Neuron (in vitro differentiated cells): ENCODE measurements around the gene ENPP6.

ENCODE experiments used
- H2AFZ ChIP-seq: one replicate; pipeline ENCODE4 v1.6.1; 2013; ENCODE audit warnings: low read depth, mild to moderate bottlenecking, inconsistent platforms, low read length, moderate library complexity
- H3K27me3 ChIP-seq: one replicate; pipeline ENCODE4 v1.6.1; 2013; ENCODE audit warnings: low read length; ENCODE audit not compliant: insufficient read depth
- H3K36me3 ChIP-seq: one replicate; pipeline ENCODE4 v1.6.1; 2013; ENCODE audit warnings: low read length; ENCODE audit not compliant: insufficient read depth
- H3K4me1 ChIP-seq: one replicate; pipeline ENCODE4 v1.6.1; 2013; ENCODE audit warnings: low read length; ENCODE audit not compliant: insufficient read depth
- H3K4me3 ChIP-seq: 2 replicates; pipeline ENCODE4 v1.5.1; 2013; ENCODE audit warnings: mild to moderate bottlenecking, low read length, moderate library complexity
- H3K9me3 ChIP-seq: one replicate; pipeline ENCODE4 v1.6.1; 2013; ENCODE audit warnings: low read length

The ENPP6 gene

DNA sequence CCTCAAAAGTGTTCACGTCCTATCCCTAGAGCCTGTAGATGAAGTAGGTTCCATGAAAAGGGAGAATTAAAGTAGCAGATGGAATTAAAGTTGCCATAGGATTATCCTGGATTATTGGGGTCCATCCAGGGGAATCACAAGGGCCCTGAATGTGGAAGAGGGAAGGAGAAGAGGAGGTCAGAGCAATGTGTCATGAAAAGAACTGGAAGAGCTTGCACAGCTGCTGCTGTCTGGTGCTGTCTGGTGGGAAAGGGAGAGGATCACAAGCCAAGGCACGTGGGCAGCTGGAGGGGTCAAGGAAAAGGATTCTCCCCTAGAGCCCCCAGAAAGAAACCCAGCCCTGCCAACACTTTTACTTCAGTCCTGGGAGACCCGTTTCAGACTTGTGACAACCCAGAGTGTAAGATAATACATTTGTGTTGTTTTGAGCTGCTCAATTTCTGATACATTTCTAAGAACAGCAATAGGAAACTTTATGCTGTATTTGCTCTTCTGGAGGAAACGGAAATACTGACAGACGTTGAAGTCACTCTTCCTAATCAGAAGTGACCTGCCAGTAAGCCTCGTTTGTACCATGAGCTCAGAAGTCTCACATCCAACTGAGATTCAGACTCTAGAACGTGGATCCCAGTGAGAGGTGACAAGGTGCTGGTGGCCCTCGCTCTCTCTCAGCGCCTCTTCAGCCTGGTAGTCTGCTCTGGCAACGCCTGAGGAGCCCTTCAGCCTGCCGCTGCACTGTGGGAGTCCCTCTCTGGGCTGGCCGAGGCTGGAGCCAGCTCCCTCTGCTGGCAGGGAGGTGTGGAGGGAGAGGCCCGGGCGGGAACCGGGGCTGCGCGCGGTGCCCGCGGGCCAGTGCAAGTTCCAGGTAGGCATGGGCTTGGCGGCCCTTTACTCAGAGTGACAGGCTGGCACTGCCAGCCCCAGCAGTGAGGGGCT is 34.7 kb upstream of the ENPP6 start:
- Histone ChIP-seq H3K9me3 (no peaks in the 10 kb centered on the region), H3K4me1 (peaks cover 4% of the 10 kb centered on the region), H3K36me3 (no peaks in the 10 kb centered on the region), H3K27me3 (no peaks in the 10 kb centered on the region), H3K4me3 (no peak overlapping the region), H2AFZ (no peak overlapping the region)

DNA sequence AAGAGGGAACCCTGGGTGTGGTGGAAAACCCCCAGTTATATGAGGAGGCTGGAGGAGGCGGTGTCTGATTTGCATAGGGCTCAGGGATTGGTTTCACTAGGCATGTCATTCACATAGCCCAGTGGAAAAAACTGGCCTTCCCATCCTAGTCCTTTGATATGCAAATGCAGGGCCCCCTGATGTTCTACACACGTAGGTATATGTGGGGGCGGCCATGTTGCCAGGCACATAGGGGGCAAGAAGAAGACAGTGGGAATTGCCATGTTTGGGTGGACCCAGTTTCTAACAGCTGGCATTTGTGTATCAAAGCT is 34.0 kb upstream of the ENPP6 start:
- Histone ChIP-seq H3K9me3 (no peaks in the 10 kb centered on the region), H3K4me1 (peaks cover 4% of the 10 kb centered on the region), H3K36me3 (no peaks in the 10 kb centered on the region), H2AFZ (no peak overlapping the region), H3K27me3 (no peaks in the 10 kb centered on the region), H3K4me3 (no peak overlapping the region)

DNA sequence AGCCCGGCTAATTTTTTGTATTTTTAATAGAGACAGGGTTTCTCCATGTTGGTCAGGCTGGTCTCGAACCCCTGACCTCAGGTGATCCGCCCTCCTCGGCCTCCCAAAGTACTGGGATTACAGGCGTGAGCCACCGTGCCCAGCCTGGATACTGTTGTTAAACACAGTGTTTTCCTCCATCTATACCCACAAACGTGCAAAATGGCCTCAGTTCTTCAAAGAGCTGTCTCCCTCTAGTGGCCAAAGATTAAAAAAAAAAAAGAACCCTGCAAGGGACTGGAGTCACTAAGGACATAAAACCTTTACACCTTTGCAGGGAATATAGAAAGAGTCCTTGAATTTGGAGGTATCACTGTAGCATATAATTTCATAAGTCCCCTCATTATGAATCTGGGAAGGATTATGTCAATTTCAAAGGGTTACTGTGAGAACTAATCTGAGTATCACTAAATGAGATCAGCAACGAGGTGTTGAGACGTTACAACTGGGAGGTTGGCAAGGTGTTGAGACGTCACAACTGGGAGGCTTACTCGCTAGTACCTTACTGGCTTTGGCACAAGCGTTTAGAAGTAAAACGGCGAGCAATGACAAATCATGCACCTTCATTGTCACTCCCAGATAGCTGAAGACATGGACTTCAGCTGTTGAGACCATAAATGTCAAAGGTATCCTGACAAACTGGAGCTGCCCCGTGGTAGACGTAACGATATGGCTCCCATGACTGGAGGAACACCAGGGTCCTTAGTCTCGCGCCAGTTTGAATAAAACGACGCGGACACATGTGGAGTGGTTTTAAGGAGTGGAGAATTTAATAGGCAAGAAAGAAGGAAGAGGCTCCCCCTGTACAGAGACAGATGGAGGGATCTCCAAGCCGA is 33.4 kb upstream of the ENPP6 start:
- Histone ChIP-seq H3K4me3 (no peak overlapping the region), H2AFZ (no peak overlapping the region), H3K27me3 (no peaks in the 10 kb centered on the region), H3K36me3 (no peaks in the 10 kb centered on the region), H3K4me1 (peaks cover 4% of the 10 kb centered on the region), H3K9me3 (no peaks in the 10 kb centered on the region)

DNA sequence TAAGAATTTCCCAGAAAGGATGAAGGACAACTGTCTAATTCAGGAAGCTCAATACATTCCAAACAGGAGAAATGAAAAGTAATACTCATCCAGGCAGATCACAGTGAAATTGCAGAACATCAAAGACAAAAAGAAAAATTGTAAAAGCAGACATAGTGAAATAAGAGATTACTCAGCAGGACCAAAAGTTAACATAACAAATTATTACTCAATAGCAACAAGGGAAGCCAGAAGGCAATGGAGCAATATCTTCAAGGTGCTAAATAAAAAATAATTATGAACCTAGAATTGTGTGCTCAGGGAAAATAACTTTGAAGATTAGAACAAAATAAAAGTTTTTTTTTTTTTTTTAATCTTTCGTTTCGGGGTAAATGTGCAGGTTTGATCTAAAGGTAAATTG is 30.5 kb upstream of the ENPP6 start:
- H3K27me3 ChIP-seq = no peaks in the 10 kb centered on the region
- H3K4me3 ChIP-seq = no peak overlapping the region
- H2AFZ ChIP-seq = no peak overlapping the region
- H3K4me1 ChIP-seq = no peaks in the 10 kb centered on the region
- H3K36me3 ChIP-seq = no peaks in the 10 kb centered on the region
- H3K9me3 ChIP-seq = no peaks in the 10 kb centered on the region

DNA sequence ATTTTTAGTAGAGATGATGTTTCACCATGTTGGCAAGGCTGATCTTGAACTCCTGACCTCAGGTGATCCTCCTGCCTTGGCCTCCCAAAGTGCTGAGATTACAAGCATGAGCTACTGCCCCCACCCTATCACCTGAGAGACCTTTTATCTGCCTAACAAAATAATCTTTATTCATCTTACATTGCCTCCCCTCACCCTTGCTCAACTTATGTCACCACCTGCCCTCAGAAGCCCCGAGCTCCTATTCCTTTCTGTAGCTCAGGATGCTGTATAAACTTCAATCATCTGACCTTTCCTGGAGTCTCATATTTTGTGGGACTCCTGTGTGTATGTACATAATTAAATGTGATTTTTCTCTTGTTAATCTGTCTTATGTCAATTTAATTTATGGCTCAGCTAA is 29.7 kb upstream of the ENPP6 start:
- H3K36me3 ChIP-seq = no peaks in the 10 kb centered on the region
- H3K9me3 ChIP-seq = no peaks in the 10 kb centered on the region
- no peak overlapping the region for H3K4me3 ChIP-seq

DNA sequence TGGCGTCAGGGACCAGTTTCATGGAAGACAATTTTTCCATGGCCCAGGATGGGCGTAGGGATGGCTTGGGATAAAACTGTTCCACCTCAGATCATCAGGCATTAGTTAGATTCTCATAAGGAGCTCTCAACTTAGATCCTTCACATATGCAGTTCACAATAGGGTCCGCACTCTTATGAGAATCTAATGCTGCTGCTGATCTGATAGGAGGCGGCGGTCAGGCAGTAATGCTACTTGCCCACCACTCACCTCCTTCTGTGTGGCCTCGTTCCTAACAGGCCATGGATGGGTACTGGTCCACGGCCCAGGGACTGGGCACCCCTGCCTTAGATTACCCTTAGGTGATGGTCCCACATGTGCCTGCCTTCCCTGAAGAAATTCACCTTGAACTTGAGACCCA is 28.8 kb upstream of the ENPP6 start:
- Histone ChIP-seq H2AFZ (no peak overlapping the region), H3K9me3 (no peaks in the 10 kb centered on the region), H3K4me1 (no peaks in the 10 kb centered on the region), H3K4me3 (no peak overlapping the region), H3K36me3 (no peaks in the 10 kb centered on the region), H3K27me3 (no peaks in the 10 kb centered on the region)

More for the DNA sequence above, 29.7 kb upstream of the ENPP6 start:
- Histone ChIP-seq H2AFZ (no peak overlapping the region), H3K27me3 (no peaks in the 10 kb centered on the region), H3K4me1 (no peaks in the 10 kb centered on the region)

DNA sequence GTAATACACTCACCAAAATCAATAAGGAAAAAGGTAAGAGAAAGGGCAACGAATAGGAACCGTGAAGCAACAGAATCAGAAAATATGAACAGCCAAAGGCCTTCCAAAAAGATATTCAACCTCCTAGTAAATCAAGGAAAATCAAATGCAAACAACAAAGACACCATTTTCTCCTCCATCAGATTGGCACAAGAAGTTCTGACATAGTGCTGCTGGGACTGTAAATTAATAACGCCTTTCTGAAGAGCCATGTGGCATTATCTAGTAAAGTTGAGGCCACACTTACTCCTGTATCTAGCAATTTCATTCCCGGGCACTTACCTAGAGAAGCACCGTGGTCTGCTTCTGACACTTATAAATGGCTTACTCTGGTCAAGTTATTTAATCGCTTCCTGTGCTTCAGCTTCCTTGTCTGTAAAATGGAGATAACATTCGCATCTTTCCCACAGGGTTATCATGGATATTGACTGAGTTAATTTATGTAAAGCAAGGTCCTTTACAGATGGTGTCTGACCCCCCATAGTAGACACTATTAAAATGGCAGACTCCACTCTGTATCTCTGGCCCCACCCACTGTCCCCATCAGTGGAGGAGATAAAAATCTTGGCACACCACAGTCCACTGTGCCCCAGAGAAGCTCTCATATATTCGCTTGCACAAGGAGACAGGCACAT is 20.5 kb upstream of the ENPP6 start:
- no peak overlapping the region for H2AFZ ChIP-seq
- H3K27me3 ChIP-seq = peaks cover 6% of the 10 kb centered on the region
- H3K9me3 ChIP-seq = no peaks in the 10 kb centered on the region
- H3K4me1 ChIP-seq = no peaks in the 10 kb centered on the region
- no peak overlapping the region for H3K4me3 ChIP-seq
- H3K36me3 ChIP-seq = no peaks in the 10 kb centered on the region

DNA sequence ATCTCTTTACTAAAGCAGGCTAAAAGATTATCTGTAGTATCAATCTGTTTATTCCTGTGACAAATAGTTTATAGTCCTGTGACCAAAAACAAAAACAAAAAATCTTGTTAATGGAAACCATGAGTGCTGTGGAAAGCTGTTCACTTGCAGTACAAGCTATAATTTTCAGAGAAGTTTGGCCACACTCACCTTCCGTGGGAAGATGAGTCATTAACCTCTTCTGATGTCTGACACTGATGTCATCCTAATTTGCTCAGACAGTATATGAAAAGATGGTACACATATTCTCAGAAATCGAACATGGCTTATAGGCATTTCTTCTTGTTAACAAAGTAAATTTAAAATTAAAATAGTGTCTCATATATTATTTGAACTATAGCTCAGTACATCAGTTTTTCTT is 19.9 kb upstream of the ENPP6 start:
- no peak overlapping the region for H2AFZ ChIP-seq
- H3K36me3 ChIP-seq = no peaks in the 10 kb centered on the region
- H3K4me1 ChIP-seq = no peaks in the 10 kb centered on the region
- H3K27me3 ChIP-seq = peaks cover 6% of the 10 kb centered on the region
- H3K9me3 ChIP-seq = no peaks in the 10 kb centered on the region
- H3K4me3 ChIP-seq = no peak overlapping the region

DNA sequence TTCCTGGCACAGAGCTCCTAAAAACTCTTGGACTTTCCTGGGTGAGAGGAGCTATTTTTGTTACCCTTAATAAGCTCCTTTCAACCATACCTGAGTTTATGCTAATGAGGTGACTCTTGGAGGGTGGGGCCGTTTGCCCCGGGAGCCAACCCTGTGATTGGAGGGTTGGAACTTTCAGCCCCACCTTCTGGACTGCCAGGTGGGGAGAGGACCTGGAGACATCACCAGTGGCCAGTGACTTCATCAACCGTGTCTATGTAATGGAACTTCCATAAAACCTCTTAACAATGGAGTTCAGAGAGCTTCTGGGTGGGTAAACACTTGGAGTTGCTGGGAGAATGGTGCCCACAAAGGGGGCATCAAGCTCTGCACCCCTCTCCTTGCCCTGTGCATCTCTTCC is 17.9 kb upstream of the ENPP6 start:
- no peak overlapping the region for H3K4me3 ChIP-seq
- H3K4me1 ChIP-seq = no peaks in the 10 kb centered on the region
- no peaks in the 10 kb centered on the region for H3K9me3 ChIP-seq
- no peaks in the 10 kb centered on the region for H3K36me3 ChIP-seq
- H3K27me3 ChIP-seq = peaks cover 12% of the 10 kb centered on the region
- no peak overlapping the region for H2AFZ ChIP-seq

DNA sequence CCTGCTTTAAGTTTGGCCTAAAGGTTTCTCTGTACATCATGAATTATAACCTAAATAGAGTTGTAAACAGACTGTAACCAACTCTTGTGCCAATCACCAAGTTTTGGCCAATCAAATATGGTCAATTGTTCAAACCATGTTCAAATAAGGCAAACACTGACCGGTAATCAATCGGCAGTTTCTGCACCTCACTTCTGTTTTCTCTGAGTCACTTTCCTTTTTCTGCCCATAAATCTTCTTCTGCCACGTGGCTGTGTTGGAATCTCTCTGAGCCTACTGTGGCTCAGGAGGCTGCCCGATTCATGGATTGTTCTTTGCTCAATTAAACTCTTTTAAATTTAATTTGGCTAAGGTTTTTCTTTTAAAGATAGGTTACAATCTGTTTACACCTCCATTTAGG is 16.5 kb upstream of the ENPP6 start:
- H3K9me3 ChIP-seq = no peaks in the 10 kb centered on the region
- no peaks in the 10 kb centered on the region for H3K36me3 ChIP-seq
- H3K4me1 ChIP-seq = no peaks in the 10 kb centered on the region
- H3K27me3 ChIP-seq = peaks cover 8% of the 10 kb centered on the region
- H2AFZ ChIP-seq = no peak overlapping the region
- H3K4me3 ChIP-seq = no peak overlapping the region

DNA sequence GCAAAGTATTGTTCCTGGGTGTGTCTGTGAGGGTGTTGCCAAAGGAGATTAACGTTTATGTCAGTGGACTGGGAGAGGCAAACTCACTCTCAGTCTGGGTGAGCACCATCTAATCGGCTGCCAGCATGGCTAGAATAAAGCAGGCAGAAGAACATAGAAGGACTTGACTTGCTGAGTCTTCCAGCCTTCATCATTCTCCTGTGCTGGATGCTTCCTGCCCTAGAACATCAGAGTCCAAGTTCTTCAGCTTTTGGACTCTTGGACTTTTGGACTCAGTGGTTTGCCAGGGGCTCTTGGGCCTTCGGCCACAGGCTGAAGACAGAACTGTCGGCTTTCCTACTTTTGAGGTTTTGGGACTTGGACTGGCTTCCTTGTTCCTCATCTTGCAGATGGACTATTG is 15.3 kb upstream of the ENPP6 start:
- Histone ChIP-seq H3K36me3 (no peaks in the 10 kb centered on the region), H3K27me3 (peaks cover 8% of the 10 kb centered on the region), H3K9me3 (no peaks in the 10 kb centered on the region), H3K4me1 (no peaks in the 10 kb centered on the region), H3K4me3 (no peak overlapping the region), H2AFZ (no peak overlapping the region)

DNA sequence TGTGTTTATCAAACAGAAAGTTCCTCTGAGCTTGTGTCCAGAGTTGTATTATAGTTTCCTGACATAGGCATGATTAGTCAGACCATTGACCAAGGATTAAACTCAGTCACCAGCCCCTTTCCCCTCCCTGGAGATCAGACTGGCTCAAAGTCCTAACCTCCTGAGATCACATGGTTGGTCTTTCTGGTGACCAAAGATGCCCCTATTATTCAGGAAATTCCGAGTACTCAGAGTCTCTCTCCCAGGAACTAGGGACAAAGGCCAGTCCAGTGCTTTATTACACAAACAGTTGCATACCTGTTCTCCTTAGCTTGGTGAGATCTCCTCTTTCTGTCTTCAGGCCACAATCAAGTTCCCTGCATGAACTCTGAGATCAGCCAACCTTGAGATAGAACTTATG is 14.5 kb upstream of the ENPP6 start:
- Histone ChIP-seq H3K4me1 (no peaks in the 10 kb centered on the region), H3K9me3 (no peaks in the 10 kb centered on the region), H3K27me3 (peaks cover 6% of the 10 kb centered on the region), H3K36me3 (no peaks in the 10 kb centered on the region), H2AFZ (no peak overlapping the region), H3K4me3 (no peak overlapping the region)

DNA sequence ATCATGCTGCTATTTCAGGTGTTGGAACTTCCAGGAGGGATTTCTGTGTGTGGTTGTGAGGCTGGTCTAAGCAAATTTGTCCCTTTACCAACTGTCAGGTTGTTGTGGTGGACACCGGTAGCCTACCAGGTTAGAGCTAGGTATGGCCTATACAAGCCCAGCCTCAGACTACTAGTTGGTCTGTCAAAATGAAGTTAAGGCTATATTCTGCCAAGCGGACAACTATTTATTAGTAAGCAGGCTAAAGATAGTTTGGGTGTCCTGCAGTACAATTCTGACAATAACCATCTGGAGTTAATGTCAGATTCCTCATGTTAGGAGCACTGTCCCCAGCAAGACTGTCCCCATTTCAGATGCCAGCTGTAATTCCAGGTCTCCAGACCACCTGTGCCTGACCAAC is 13.9 kb upstream of the ENPP6 start:
- no peaks in the 10 kb centered on the region for H3K4me1 ChIP-seq
- H2AFZ ChIP-seq = no peak overlapping the region
- no peaks in the 10 kb centered on the region for H3K36me3 ChIP-seq
- H3K4me3 ChIP-seq = no peak overlapping the region
- peaks cover 6% of the 10 kb centered on the region for H3K27me3 ChIP-seq
- no peaks in the 10 kb centered on the region for H3K9me3 ChIP-seq
